HEK293T (cell line): ENCODE data around the gene NDUFAF8.

Experiments used
- CTCF ChIA-PET: fragments of 350-600 bp; formaldehyde crosslinking; extraction: SDS; loops from one replicate; lab custom pipeline; 2021; ENCODE audit warnings: antibody characterized with exemption, inconsistent platforms; lab: Yijun Ruan, JAX
- POLR2A ChIA-PET: fragments of 350-600 bp; formaldehyde crosslinking; extraction: SDS; loops from one replicate; lab custom pipeline; 2020; ENCODE audit warnings: antibody characterized with exemption, inconsistent platforms; lab: Yijun Ruan, JAX
- DNase-seq: peaks from one replicate; pipeline ENCODE4 v3.0.0; 2012; ENCODE audit warnings: mixed read lengths; ENCODE audit errors: extremely low spot score
- ARNT ChIP-seq: fragments of 450-650 bp; IDR thresholded peaks from 2 replicates; pipeline ENCODE4 v1.6.1; 2017; ENCODE audit warnings: mild to moderate bottlenecking
- BHLHE40 ChIP-seq: fragments of 450-650 bp; IDR thresholded peaks from 2 replicates; pipeline ENCODE4 v1.6.1; 2016; ENCODE audit warnings: mild to moderate bottlenecking, moderate library complexity, borderline replicate concordance
- CTBP1 ChIP-seq: fragments of 450-650 bp; IDR thresholded peaks from 2 replicates; pipeline ENCODE4 v1.6.1; 2016; ENCODE audit warnings: borderline replicate concordance
- ELF4 ChIP-seq: fragments of 450-650 bp; IDR thresholded peaks from 2 replicates; pipeline ENCODE4 v1.6.1; 2017; ENCODE audit warnings: antibody characterized with exemption
- FOXA1 ChIP-seq: fragments of 450-650 bp; IDR thresholded peaks from 2 replicates; pipeline ENCODE4 v1.6.1; 2016; ENCODE audit warnings: mild to moderate bottlenecking
- FOXK2 ChIP-seq: fragments of 450-650 bp; IDR thresholded peaks from 2 replicates; pipeline ENCODE4 v1.6.1; 2016; ENCODE audit warnings: mild to moderate bottlenecking
- FOXM1 ChIP-seq: fragments of 450-650 bp; IDR thresholded peaks from 2 replicates; pipeline ENCODE4 v1.6.1; 2017; ENCODE audit warnings: mild to moderate bottlenecking, borderline replicate concordance
- HDGF ChIP-seq: fragments of 450-650 bp; IDR thresholded peaks from 2 replicates; pipeline ENCODE4 v1.6.1; 2017; ENCODE audit warnings: antibody characterized with exemption, borderline replicate concordance
- L3MBTL2 ChIP-seq: fragments of 450-650 bp; conservative IDR thresholded peaks from 2 replicates; pipeline ENCODE4 v1.6.1; 2016; ENCODE audit warnings: mild to moderate bottlenecking
- LEF1 ChIP-seq: fragments of 450-650 bp; IDR thresholded peaks from 2 replicates; pipeline ENCODE4 v1.6.1; 2017; ENCODE audit warnings: mild to moderate bottlenecking, borderline replicate concordance
- NFRKB ChIP-seq: fragments of 450-650 bp; IDR thresholded peaks from 2 replicates; pipeline ENCODE4 v1.6.1; 2016; ENCODE audit warnings: mild to moderate bottlenecking, moderate library complexity
- PKNOX1 ChIP-seq: fragments of 450-650 bp; IDR thresholded peaks from 2 replicates; pipeline ENCODE4 v1.6.1; 2016
- SP1 ChIP-seq: fragments of 450-650 bp; IDR thresholded peaks from 2 replicates; pipeline ENCODE4 v1.6.1; 2017
- SUZ12 ChIP-seq: fragments of 450-650 bp; IDR thresholded peaks from 2 replicates; pipeline ENCODE4 v1.6.1; 2016; ENCODE audit warnings: mild to moderate bottlenecking
- TARDBP ChIP-seq: fragments of 450-650 bp; IDR thresholded peaks from 2 replicates; pipeline ENCODE4 v1.6.1; 2016
- ZNF384 ChIP-seq: fragments of 450-650 bp; IDR thresholded peaks from 2 replicates; pipeline ENCODE4 v1.6.1; 2016

Gene NDUFAF8

GRCh38 chr17:81238815-81239713, at the start of gene NDUFAF8, which contains the start of gene TEPSIN:
NDUFAF8 (plus strand) TSS chr17:81239318; CDS start chr17:81239364, 46 bp downstream.
TEPSIN (minus strand) TSS chr17:81239055; CDS start chr17:81239033, 22 bp downstream.
- peak; percentile 99 for DNase-seq
- TF ChIP-seq NFRKB: no peak; the same call in 1 of the 2 replicates
- peak; percentile 100 for TF ChIP-seq PKNOX1
- peak; percentile 97 for TF ChIP-seq ELF4
- TF ChIP-seq CTBP1: no peak
- TF ChIP-seq L3MBTL2: no peak
- no peak for TF ChIP-seq HDGF
- TF ChIP-seq BHLHE40: no peak
- peak; percentile 22; the same call in 1 of the 2 replicates for TF ChIP-seq LEF1
- TF ChIP-seq FOXA1: no peak
- no peak for TF ChIP-seq SUZ12
- CTCF ChIA-PET: interaction anchor here (0.6 to 1.5 kb wide), 4 partner anchors 9 to 216 kb away, joined by 3 to 4 read pairs (median 3); no protein-coding TSS in a partner anchor

GRCh38 chr17:81189670-81190530, 49.2 kb upstream of the NDUFAF8 start:
- TF ChIP-seq TARDBP (no peak), ELF4 (no peak), FOXK2 (no peak), FOXM1 (no peak), CTBP1 (no peak), FOXA1 (no peak), HDGF (no peak), ZNF384 (no peak), SUZ12 (no peak), NFRKB (no peak), BHLHE40 (no peak), LEF1 (no peak), PKNOX1 (no peak), L3MBTL2 (no peak)
- no peak for DNase-seq
- ChIA-PET POLR2A (interaction anchor here (0.6 to 1.3 kb wide), 2 partner anchors 11 to 49 kb away, joined by 3 to 4 read pairs; partner anchors contain the start of genes NDUFAF8 and TEPSIN), CTCF (interaction anchor here (0.9 kb wide), 1 partner anchor 49 kb away, joined by 3 read pairs; no protein-coding TSS in a partner anchor)

More at GRCh38 chr17:81238815-81239713, at the start of gene NDUFAF8, which contains the start of gene TEPSIN:
- POLR2A ChIA-PET: interaction anchor here (0.6 to 3.0 kb wide), 22 partner anchors 9 to 276 kb away, joined by 3 to 23 read pairs (median 5); partner anchors contain the start of genes AATK, CEP131, PVALEF and SLC38A10

GRCh38 chr17:81190591-81190990, 48.5 kb upstream of the NDUFAF8 start:
- ChIA-PET POLR2A (interaction anchor here (1.3 kb wide), 1 partner anchor 48 kb away, joined by 4 read pairs; the partner anchor contains the start of genes NDUFAF8 and TEPSIN), CTCF (interaction anchor here (0.9 kb wide), 2 partner anchors 10 to 50 kb away, joined by 3 read pairs; no protein-coding TSS in a partner anchor)
- TF ChIP-seq PKNOX1 (no peak), BHLHE40 (no peak), HDGF (no peak), ELF4 (no peak), FOXA1 (no peak), CTBP1 (no peak), TARDBP (no peak), FOXK2 (no peak), L3MBTL2 (no peak), NFRKB (no peak), FOXM1 (no peak), LEF1 (no peak), ARNT (no peak), ZNF384 (no peak), SUZ12 (no peak), SP1 (no peak)
- DNase-seq: no peak

- CTCF ChIA-PET: interaction anchor here (0.9 kb wide), 1 partner anchor 10 kb away, joined by 3 read pairs; no protein-coding TSS in a partner anchor
- POLR2A ChIA-PET: interaction anchor here (1.3 kb wide), 1 partner anchor 48 kb away, joined by 4 read pairs; the partner anchor contains the start of genes NDUFAF8 and TEPSIN
- TF ChIP-seq CTBP1 (no peak), ELF4 (no peak), FOXK2 (no peak), L3MBTL2 (no peak), SUZ12 (no peak), PKNOX1 (no peak), HDGF (no peak), LEF1 (no peak), TARDBP (no peak), FOXM1 (no peak)
These were observed 48.0 kb upstream of the NDUFAF8 start for GRCh38 chr17:81191116-81191515.

More at GRCh38 chr17:81191116-81191515, 48.0 kb upstream of the NDUFAF8 start:
- DNase-seq: no peak
